Loucy (cell line): ENCODE measurements around the gene UGT1A1.
"Not testable (repeated sequence)": the region's sequence is repeated elsewhere in the genome, so short reads cannot be mapped to it uniquely, and the experiment has no call there.

Experiments used
- H2AFZ ChIP-seq: fragments of 200-600 bp; sonication (generic); 2 replicates; pipeline ENCODE4 v1.6.0; 2016; ENCODE audit warnings: antibody characterized with exemption, mild to moderate bottlenecking, low read length, moderate library complexity
- H3F3A ChIP-seq: fragments of 200-600 bp; 2 replicates; pipeline ENCODE4 v1.6.0; 2016; ENCODE audit warnings: antibody characterized with exemption, low read depth, mild to moderate bottlenecking
- H3K27me3 ChIP-seq: fragments of 200-600 bp; sonication (generic); 2 replicates; pipeline ENCODE4 v1.6.1; 2014; ENCODE audit warnings: low read length, mild to moderate bottlenecking; ENCODE audit not compliant: insufficient read depth, poor library complexity, severe bottlenecking
- H3K36me3 ChIP-seq: fragments of 200-600 bp; sonication (generic); 2 replicates; pipeline ENCODE4 v1.6.1; 2016; ENCODE audit warnings: low read length; ENCODE audit not compliant: insufficient read depth
- H3K4me1 ChIP-seq: fragments of 200-600 bp; sonication (generic); 2 replicates; pipeline ENCODE4 v1.5.1; 2014; ENCODE audit warnings: low read length, mild to moderate bottlenecking; ENCODE audit not compliant: insufficient read depth, poor library complexity, severe bottlenecking
- H3K4me2 ChIP-seq: fragments of 200-600 bp; sonication (generic); 2 replicates; pipeline ENCODE4 v1.6.0; 2014; ENCODE audit warnings: antibody characterized with exemption, low read length, low read depth, mild to moderate bottlenecking; ENCODE audit not compliant: poor library complexity, severe bottlenecking
- H3K4me3 ChIP-seq: fragments of 200-600 bp; sonication (generic); 2 replicates; pipeline ENCODE4 v1.5.1; 2014; ENCODE audit warnings: low read length, mild to moderate bottlenecking, mixed read lengths; ENCODE audit not compliant: poor library complexity, severe bottlenecking
- H3K79me2 ChIP-seq: fragments of 200-600 bp; sonication (generic); 2 replicates; pipeline ENCODE4 v1.6.1; 2014; ENCODE audit warnings: low read length; ENCODE audit not compliant: insufficient read depth
- H3K9ac ChIP-seq: fragments of 200-600 bp; sonication (generic); 2 replicates; pipeline ENCODE4 v1.6.0; 2014; ENCODE audit warnings: mild to moderate bottlenecking, low read depth, low read length, moderate library complexity; ENCODE audit not compliant: poor library complexity, severe bottlenecking
- H3K9me2 ChIP-seq: fragments of 200-600 bp; sonication (generic); replicated peaks from 2 replicates; pipeline ENCODE4 v1.6.1; 2016; ENCODE audit warnings: low read depth, low read length, mixed read lengths
- H3K9me3 ChIP-seq: fragments of 200-600 bp; sonication (generic); 2 replicates; pipeline ENCODE4 v1.6.1; 2014; ENCODE audit warnings: mild to moderate bottlenecking, antibody characterized with exemption, low read length, low read depth; ENCODE audit not compliant: insufficient read depth
- H4K20me1 ChIP-seq: fragments of 200-600 bp; sonication (generic); 2 replicates; pipeline ENCODE4 v1.6.0; 2014; ENCODE audit warnings: antibody characterized with exemption, low read length, mild to moderate bottlenecking; ENCODE audit not compliant: insufficient read depth, poor library complexity, severe bottlenecking
- EZH2phosphoT487 ChIP-seq: fragments of 200-600 bp; IDR thresholded peaks from 2 replicates; pipeline ENCODE4 v1.6.1; 2018; ENCODE audit warnings: antibody characterized with exemption, mild to moderate bottlenecking, moderate library complexity, borderline replicate concordance
- TF ChIP-seq, protein P1 (sequence below): fragments of 200-600 bp; sonication (generic); conservative IDR thresholded peaks from 2 replicates; pipeline ENCODE4 v1.5.1; 2014; ENCODE audit warnings: mild to moderate bottlenecking, antibody characterized with exemption, low read length

UGT1A1 gene

GRCh38 chr2:233743464-233744259 lies 16.4 kb upstream of the UGT1A1 start:
- H3K4me3 ChIP-seq = no peak overlapping the region
- no peak for TF ChIP-seq EZH2phosphoT487
- TF ChIP-seq, protein P1, sequence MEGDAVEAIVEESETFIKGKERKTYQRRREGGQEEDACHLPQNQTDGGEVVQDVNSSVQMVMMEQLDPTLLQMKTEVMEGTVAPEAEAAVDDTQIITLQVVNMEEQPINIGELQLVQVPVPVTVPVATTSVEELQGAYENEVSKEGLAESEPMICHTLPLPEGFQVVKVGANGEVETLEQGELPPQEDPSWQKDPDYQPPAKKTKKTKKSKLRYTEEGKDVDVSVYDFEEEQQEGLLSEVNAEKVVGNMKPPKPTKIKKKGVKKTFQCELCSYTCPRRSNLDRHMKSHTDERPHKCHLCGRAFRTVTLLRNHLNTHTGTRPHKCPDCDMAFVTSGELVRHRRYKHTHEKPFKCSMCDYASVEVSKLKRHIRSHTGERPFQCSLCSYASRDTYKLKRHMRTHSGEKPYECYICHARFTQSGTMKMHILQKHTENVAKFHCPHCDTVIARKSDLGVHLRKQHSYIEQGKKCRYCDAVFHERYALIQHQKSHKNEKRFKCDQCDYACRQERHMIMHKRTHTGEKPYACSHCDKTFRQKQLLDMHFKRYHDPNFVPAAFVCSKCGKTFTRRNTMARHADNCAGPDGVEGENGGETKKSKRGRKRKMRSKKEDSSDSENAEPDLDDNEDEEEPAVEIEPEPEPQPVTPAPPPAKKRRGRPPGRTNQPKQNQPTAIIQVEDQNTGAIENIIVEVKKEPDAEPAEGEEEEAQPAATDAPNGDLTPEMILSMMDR = no peak
- no peaks in the 10 kb centered on the region for H3K36me3 ChIP-seq
- H3K9me3 ChIP-seq = no peaks in the 10 kb centered on the region
- H2AFZ ChIP-seq = no peak overlapping the region
- no peaks in the 10 kb centered on the region for H3K27me3 ChIP-seq
- no peaks in the 10 kb centered on the region for H3F3A ChIP-seq
- no peaks in the 10 kb centered on the region for H3K4me1 ChIP-seq
- H3K9ac ChIP-seq = no peak overlapping the region
- no peaks in the 10 kb centered on the region for H3K9me2 ChIP-seq
- H3K4me2 ChIP-seq = no peak overlapping the region
- no peaks in the 10 kb centered on the region for H3K79me2 ChIP-seq
- H4K20me1 ChIP-seq = no peaks in the 10 kb centered on the region

- no peak overlapping the region for H3K4me3 ChIP-seq
- H4K20me1 ChIP-seq = no peaks in the 10 kb centered on the region
- H3K9me2 ChIP-seq = no peaks in the 10 kb centered on the region
- no peak overlapping the region for H2AFZ ChIP-seq
- H3K9me3 ChIP-seq = no peaks in the 10 kb centered on the region
- no peaks in the 10 kb centered on the region for H3K36me3 ChIP-seq
- no peaks in the 10 kb centered on the region for H3K4me1 ChIP-seq
- no peak overlapping the region for H3K4me2 ChIP-seq
- H3K9ac ChIP-seq = no peak overlapping the region
- no peaks in the 10 kb centered on the region for H3K79me2 ChIP-seq
- TF ChIP-seq, protein P1 = no peak
- TF ChIP-seq EZH2phosphoT487 = no peak
- H3K27me3 ChIP-seq = no peaks in the 10 kb centered on the region
- H3F3A ChIP-seq = no peaks in the 10 kb centered on the region
These were observed 14.9 kb upstream of the UGT1A1 start for GRCh38 chr2:233745073-233745755.

DNA sequence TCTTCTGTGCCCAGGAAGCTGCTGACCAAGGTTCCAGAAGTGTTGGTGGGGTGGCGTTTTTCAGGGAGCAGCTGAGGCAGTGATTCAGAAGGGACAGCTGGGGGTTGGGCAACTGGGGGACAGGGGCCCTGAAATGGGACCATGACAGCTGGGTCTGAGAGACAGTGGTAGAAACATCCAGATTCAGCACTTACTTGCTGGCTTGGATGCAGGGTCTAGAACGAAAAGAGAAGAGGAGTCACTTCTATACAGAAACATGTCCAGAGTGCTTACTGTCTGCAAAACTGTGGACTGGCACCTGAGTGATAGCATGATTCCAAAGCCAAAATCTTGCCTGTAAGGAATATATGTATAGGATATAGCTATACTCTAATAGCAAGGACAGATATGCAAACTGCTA lies 14.2 kb upstream of the UGT1A1 start:
- not testable (repeated sequence) for H3F3A ChIP-seq, H3K9me2 ChIP-seq, H3K36me3 ChIP-seq, H3K4me3 ChIP-seq, H3K4me1 ChIP-seq, H3K4me2 ChIP-seq, H3K27me3 ChIP-seq, H2AFZ ChIP-seq, H4K20me1 ChIP-seq, H3K9ac ChIP-seq, H3K79me2 ChIP-seq, H3K9me3 ChIP-seq
